SK-N-SH treated with all-trans-retinoic acid at 6 μM for 48 hours (cell line): ENCODE results near the gene ANAPC1.
"Not testable (repeated sequence)": the region's sequence is repeated elsewhere in the genome, so short reads cannot be mapped to it uniquely, and the experiment has no call there.

Experiments used
- CREB5 ChIP-seq: fragments of 250-450 bp; sonication (Bioruptor Pico); IDR thresholded peaks from 2 replicates; pipeline ENCODE4 v1.5.1; 2020; ENCODE audit warnings: low read depth, mild to moderate bottlenecking, moderate library complexity
- ESRRG ChIP-seq: fragments of 250-450 bp; sonication (Bioruptor Pico); IDR thresholded peaks from 2 replicates; pipeline ENCODE4 v1.6.1; 2021; ENCODE audit warnings: mild to moderate bottlenecking
- PATZ1 ChIP-seq: fragments of 250-450 bp; sonication (Bioruptor Pico); IDR thresholded peaks from 2 replicates; pipeline ENCODE4 v1.8.0; 2020; ENCODE audit warnings: mild to moderate bottlenecking, moderate library complexity, borderline replicate concordance
- RARB ChIP-seq: fragments of 250-450 bp; sonication (Bioruptor Pico); IDR thresholded peaks from 2 replicates; pipeline ENCODE4 v1.8.0; 2021; ENCODE audit warnings: mild to moderate bottlenecking, moderate library complexity
- TCF4 ChIP-seq: fragments of 250-450 bp; sonication (Bioruptor Pico); IDR thresholded peaks from 2 replicates; pipeline ENCODE4 v1.8.0; 2021; ENCODE audit warnings: mild to moderate bottlenecking, moderate library complexity, borderline replicate concordance
- ZC3H10 ChIP-seq: fragments of 250-450 bp; sonication (Bioruptor Pico); IDR thresholded peaks from 2 replicates; pipeline ENCODE4 v1.5.1; 2021; ENCODE audit warnings: mild to moderate bottlenecking, moderate library complexity
- ZFP3 ChIP-seq: fragments of 250-450 bp; sonication (Bioruptor Pico); IDR thresholded peaks from 2 replicates; pipeline ENCODE4 v1.5.0; 2020; ENCODE audit warnings: mild to moderate bottlenecking, moderate library complexity
- ZFP30 ChIP-seq: fragments of 450-650 bp; formaldehyde crosslinking; IDR thresholded peaks from 2 replicates; pipeline ENCODE4 v1.5.0; 2022; ENCODE audit warnings: mild to moderate bottlenecking, moderate library complexity
- ZNF565 ChIP-seq: fragments of 450-650 bp; formaldehyde crosslinking; conservative IDR thresholded peaks from 2 replicates; pipeline ENCODE4 v1.5.0; 2020; ENCODE audit warnings: low read depth, mild to moderate bottlenecking, moderate library complexity
- ZNF70 ChIP-seq: fragments of 450-650 bp; formaldehyde crosslinking; IDR thresholded peaks from 2 replicates; pipeline ENCODE4 v1.5.0; 2020; ENCODE audit warnings: mild to moderate bottlenecking, moderate library complexity
- ZNF8 ChIP-seq: fragments of 450-650 bp; formaldehyde crosslinking; IDR thresholded peaks from 2 replicates; pipeline ENCODE4 v1.5.0; 2020; ENCODE audit warnings: mild to moderate bottlenecking, moderate library complexity

- TF ChIP-seq ZNF565 (CRISPR knock-in tag); ZNF70 (CRISPR knock-in tag); ZFP3 (CRISPR knock-in tag); RARB (CRISPR knock-in tag); TCF4; CREB5 (CRISPR knock-in tag); ZNF8; PATZ1 (CRISPR knock-in tag); ZFP30; ZC3H10 (CRISPR knock-in tag); ESRRG (CRISPR knock-in tag): not testable (repeated sequence)
These were observed 49.8 kb downstream of the ANAPC1 start for GRCh38 chr2:111834221-111834620.
